K562 (cell line): ENCODE measurements around the gene ARID5B. TPM values are rescaled to one million over a fixed set of nuclear protein-coding genes. Genes with fewer than 3 reads are reported as not detected.
A peak's percentile ranks its signal among the peaks of the same experiment; 100 is the strongest.

ENCODE experiments used
- FOSL1 ChIP-seq: fragments of 200-800 bp; sonication (Bioruptor generic); conservative IDR thresholded peaks from 2 replicates; pipeline ENCODE4 v1.6.1; 2016; ENCODE audit warnings: missing genetic modification characterization, missing compliant biosample characterization
- PCBP2 ChIP-seq: fragments of 200-400 bp; formaldehyde crosslinking; IDR thresholded peaks from 2 replicates; pipeline ENCODE4 v1.6.1; 2018; ENCODE audit warnings: low read length, low read depth, mild to moderate bottlenecking, moderate library complexity; ENCODE audit not compliant: poor library complexity, severe bottlenecking
- RBM25 ChIP-seq: fragments of 200-400 bp; formaldehyde crosslinking; IDR thresholded peaks from 2 replicates; pipeline ENCODE4 v1.6.1; 2018; ENCODE audit warnings: low read length, low read depth, moderate library complexity; ENCODE audit not compliant: severe bottlenecking
- REST ChIP-seq, 2 experiments: fragments of 450-650 bp; formaldehyde crosslinking in 1 of 2; IDR thresholded peaks; 2 replicates each; pipeline versions ENCODE4 v1.4.0 to v1.6.1; 2014 to 2020; ENCODE audit warnings: mild to moderate bottlenecking in 2 of 2, borderline replicate concordance in 1 of 2, low read depth in 1 of 2
- ZBTB40 ChIP-seq, 2 experiments: fragments of 450-650 bp in 1 of 2; sonication (generic) in 1 of 2; formaldehyde crosslinking in 1 of 2; IDR thresholded peaks; 2 replicates each; pipeline versions ENCODE4 v1.7.1 to v1.9.0; 2016 to 2022; ENCODE audit warnings: inconsistent platforms in 1 of 2, mild to moderate bottlenecking in 1 of 2, missing genetic modification reagents in 1 of 2
- ZEB2 ChIP-seq: fragments of 450-650 bp; IDR thresholded peaks from 2 replicates; pipeline ENCODE4 v1.6.1; 2016
- ZNF395 ChIP-seq: fragments of 200-800 bp; sonication (Bioruptor generic); IDR thresholded peaks from 2 replicates; pipeline ENCODE4 v1.6.1; 2017; ENCODE audit warnings: missing genetic modification characterization, missing compliant biosample characterization
- polyA plus RNA-seq, 8 experiments: library from polyadenylated mRNA; depleted of rRNA in 4 of 8; stranded (reverse) in 5 of 8; unstranded in 3 of 8; fragments of >200 nt; fragmentation: Nextera tagmentation in 2 of 8; fragmentation: Illumina TruSeq in 1 of 8; extraction: Ambion mirVana in 2 of 8; extraction: Trizol in 1 of 8; gene quantifications; 2 replicates each; pipeline versions ENCODE4 v1.2.1 to v1.2.3, GENCODE V29; 2011 to 2014; ENCODE audit warnings: inconsistent platforms in 1 of 8, missing spikeins in 1 of 8
- total RNA-seq, 7 experiments: library from RNA; depleted of rRNA in 6 of 7; stranded (reverse); fragments of >200 nt in 6 of 7; fragmentation: Illumina TruSeq in 2 of 7; extraction: Trizol in 2 of 7; gene quantifications; 2 replicates each; pipeline versions ENCODE4 v1.2.1 to v1.2.3, GENCODE V29; 2011 to 2021; ENCODE audit warnings: low replicate concordance in 1 of 7

ARID5B gene
- total and polyA plus RNA-seq, 9 of the 15 experiments (the other 6 are each of a cell fraction or from before 2014, with no cell fraction given), result 0.48 to 1.6 (median 0.80) TPM

DNA sequence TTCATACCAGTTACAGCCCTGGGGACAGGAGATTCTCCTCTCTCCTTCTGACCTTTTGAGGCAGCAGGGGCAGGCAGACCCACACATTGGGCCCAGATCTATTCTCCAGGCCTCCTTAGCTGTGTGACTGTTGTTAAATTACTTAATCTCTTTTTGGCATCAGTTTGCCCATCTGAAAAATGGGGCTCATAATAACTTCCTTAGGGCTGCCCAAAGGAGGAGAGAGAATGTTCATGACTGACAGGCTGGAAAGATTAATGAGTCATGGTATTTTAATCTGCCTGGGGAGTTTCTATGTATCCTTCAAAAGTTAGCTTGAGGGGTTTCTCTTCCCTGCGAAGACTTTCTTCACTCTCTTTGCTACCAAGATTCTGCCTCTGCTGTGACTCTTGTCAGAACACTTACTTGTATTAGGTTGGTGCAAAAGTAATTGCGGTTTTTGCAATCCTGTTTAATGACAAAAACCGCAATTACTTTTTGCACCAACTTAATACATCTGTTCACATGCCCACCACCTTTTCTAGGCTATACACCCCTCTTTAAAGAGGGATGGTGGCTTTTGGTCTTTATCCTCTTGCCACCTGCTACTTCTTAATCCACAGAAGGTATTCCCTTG is 83.4 kb downstream of the ARID5B start (continued):
- TF ChIP-seq REST (IDR thresholded peaks at IDR 0.05; ENCODE audit: borderline replicate concordance), result no peak
- no peak for TF ChIP-seq REST (CRISPR knock-in tag; IDR thresholded peaks at IDR 0.05; ENCODE audit: low read depth)
- TF ChIP-seq ZEB2, result no peak
- peak; percentile 81 for TF ChIP-seq RBM25
- TF ChIP-seq FOSL1 (tag), result 0 out of 2 replicates have a peak, but pooled peaks have one; percentile 29
- no peak for TF ChIP-seq ZNF395 (CRISPR knock-in tag)
- no peak for TF ChIP-seq PCBP2
- TF ChIP-seq ZBTB40 (IDR thresholded peaks at IDR 0.05), result peak; percentile 76
- no peak for TF ChIP-seq ZBTB40 (CRISPR knock-in tag; IDR thresholded peaks at IDR 0.05)
